Right lung (tissue), 5 donors: Measurements from ENCODE around the gene CBR4. TPM values are rescaled to one million over a fixed set of nuclear protein-coding genes. Genes with fewer than 3 reads are reported as not detected.
"Not testable (repeated sequence)": the region's sequence is repeated elsewhere in the genome, so short reads cannot be mapped to it uniquely, and the experiment has no call there.

ENCODE experiments used
- DNase-seq, 2 donors: peaks; one replicate each; pipeline ENCODE4 v3.0.0-alpha.2; 2013
- polyA plus RNA-seq, 5 donors: library from polyadenylated mRNA; unstranded; fragments of 120-200 nt; gene quantifications; one replicate each; pipeline versions ENCODE4 v1.2.1 to v1.2.3, GENCODE V29; 2013; ENCODE audit warnings: inconsistent platforms in 1 of 5, low replicate concordance in 1 of 5; ENCODE audit not compliant: insufficient read length in 5 of 5, insufficient read depth in 1 of 5

Gene CBR4
- polyA plus RNA-seq, 5 donors, result 20.8 to 37.5 (median 32.0) TPM

DNA sequence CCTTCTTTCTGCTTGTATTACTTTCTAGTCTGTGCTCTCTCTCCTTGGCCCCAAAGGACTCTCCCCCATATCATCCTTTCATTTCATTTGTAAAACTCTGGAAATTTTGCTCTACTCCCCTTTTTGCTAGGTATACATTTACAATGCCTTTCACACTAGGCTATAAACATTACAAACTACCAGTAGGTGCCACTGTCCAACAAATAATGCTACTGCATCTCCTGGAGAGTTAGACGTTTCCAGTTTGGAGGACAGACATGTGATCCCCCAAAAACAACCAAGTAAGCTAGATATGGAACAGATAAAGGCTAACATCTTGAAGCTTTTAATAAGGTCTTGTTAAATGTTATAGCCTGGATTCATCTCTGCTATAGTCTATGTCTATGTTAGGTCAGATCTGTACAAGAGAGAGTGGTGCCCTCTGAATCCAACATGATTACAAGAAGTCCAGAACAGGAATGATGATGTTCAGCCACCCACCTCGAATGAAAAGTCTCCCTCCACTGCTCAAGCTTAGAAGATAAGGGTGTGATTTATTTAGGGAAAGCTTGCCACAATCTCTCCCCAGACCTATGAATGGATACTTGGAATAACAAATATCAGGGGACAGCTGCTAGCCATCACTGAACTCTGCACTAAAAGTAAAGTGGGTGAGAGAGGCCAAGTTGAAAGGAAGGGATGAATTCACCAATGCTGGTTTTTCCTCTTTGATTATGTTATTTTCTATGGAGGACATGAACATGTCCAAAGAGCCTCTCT lies 14.3 kb downstream of the CBR4 start:
- DNase-seq, result no peak

GRCh38 chr4:168994958-168995357 lies 15.1 kb downstream of the CBR4 start:
- no peak for DNase-seq

- no peak for DNase-seq
Observed at GRCh38 chr4:168993714-168994510, 16.1 kb downstream of the CBR4 start.

DNA sequence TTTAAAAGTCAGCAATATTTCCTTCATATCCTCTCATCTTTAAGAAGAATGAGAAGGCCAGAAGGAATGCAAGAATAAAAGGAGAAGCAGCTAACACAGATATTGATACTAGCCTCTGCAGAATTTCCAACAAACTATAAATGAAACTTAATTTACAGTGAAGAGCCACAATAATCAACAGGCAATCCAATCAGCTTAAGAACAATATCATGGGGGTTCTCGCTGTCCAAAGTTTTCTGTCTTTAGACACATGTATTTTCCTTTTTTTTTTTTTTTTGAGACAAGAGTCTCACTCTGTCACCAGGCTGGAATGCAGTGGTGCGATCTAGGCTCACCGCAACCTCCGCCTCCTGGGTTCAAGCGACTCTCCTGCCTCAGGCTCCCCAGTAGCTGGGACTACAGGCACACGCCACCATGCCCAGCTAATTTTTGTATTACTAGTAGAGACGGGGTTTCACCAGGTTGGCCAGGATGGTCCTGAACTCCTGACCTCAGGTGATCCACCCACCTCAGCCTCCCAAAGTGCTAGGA lies 17.0 kb downstream of the CBR4 start:
- DNase-seq, result not testable (repeated sequence)

DNA sequence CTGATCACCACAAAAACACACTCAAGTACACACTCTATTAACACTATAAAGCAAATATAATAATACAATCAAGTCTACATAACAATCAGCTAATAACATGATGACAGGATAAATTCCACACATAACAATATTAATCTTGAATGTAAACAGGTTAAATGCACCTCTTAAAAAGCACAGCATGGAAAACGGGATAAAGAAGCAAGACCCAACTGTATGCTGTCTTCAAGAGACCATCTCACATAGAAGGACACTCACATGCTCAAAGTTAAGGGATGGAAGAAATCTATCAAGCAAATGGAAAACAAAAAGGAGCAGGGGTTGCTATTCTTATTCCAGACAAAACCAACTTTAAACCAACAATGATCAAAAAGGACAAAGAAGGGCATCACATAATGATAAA lies 28.1 kb downstream of the CBR4 start:
- DNase-seq, result no peak

DNA sequence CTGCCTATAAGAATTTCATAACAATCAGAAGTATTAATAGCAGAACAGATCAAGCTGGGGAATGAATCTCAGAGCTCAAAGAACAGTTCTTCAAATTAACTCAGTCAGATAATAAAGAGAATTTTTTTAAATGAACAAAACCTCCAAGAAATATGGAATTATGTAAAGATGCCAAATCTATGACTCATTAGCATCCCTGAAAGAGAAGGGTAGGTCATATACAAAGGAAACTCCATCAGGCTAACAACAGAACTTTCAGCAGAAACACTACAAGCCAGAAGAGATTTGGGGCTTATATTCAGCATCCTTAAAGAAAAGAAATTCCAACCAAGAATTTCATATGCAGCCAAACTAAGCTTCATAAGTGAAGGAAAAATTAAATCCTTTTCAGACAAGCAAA lies 28.6 kb downstream of the CBR4 start:
- no peak for DNase-seq

GRCh38 chr4:168979338-168979737 lies 30.7 kb downstream of the CBR4 start:
- DNase-seq, result no peak

- no peak for DNase-seq
Observed at GRCh38 chr4:168978001-168978700, 31.9 kb downstream of the CBR4 start.

GRCh38 chr4:168972596-168972995 lies 37.5 kb downstream of the CBR4 start:
- DNase-seq, result no peak

GRCh38 chr4:168960716-168961115 lies 49.3 kb downstream of the CBR4 start:
- no peak for DNase-seq

GRCh38 chr4:168955674-168956073 lies 54.4 kb downstream of the CBR4 start:
- no peak for DNase-seq

- not testable (repeated sequence) for DNase-seq
Observed at GRCh38 chr4:168952821-168953246, 57.2 kb downstream of the CBR4 start.

- DNase-seq, result no peak
Observed at GRCh38 chr4:168945291-168945690, 64.8 kb downstream of the CBR4 start.

GRCh38 chr4:168942985-168943384 lies 67.1 kb downstream of the CBR4 start:
- DNase-seq, result no peak
